KMS-11 (cell line): ENCODE measurements around the gene ZIC5.

Experiments
- H2AFZ ChIP-seq: fragments of 200-600 bp; sonication (generic); 2 replicates; pipeline ENCODE4 v1.6.1; 2016; ENCODE audit warnings: antibody characterized with exemption, mixed run types, low read depth
- H3K27ac ChIP-seq: fragments of 200-600 bp; sonication (generic); 2 replicates; pipeline ENCODE4 v1.6.1; 2016; ENCODE audit warnings: mild to moderate bottlenecking, mixed run types
- H3K27me3 ChIP-seq: fragments of 200-600 bp; sonication (generic); 2 replicates; pipeline ENCODE4 v1.6.1; 2017; ENCODE audit warnings: mild to moderate bottlenecking, low read depth, mixed run types, moderate library complexity; ENCODE audit not compliant: insufficient read depth
- H3K36me3 ChIP-seq: fragments of 200-600 bp; sonication (generic); 2 replicates; pipeline ENCODE4 v1.6.1; 2017; ENCODE audit warnings: mild to moderate bottlenecking, mixed run types; ENCODE audit not compliant: insufficient read depth
- H3K4me1 ChIP-seq: fragments of 200-600 bp; sonication (generic); 2 replicates; pipeline ENCODE4 v1.6.1; 2016; ENCODE audit warnings: mild to moderate bottlenecking, low read depth, mixed run types; ENCODE audit not compliant: poor library complexity, severe bottlenecking
- H3K4me2 ChIP-seq: fragments of 200-600 bp; sonication (generic); 2 replicates; pipeline ENCODE4 v1.7.0; 2016; ENCODE audit warnings: mild to moderate bottlenecking, mixed run types
- H3K4me3 ChIP-seq: fragments of 200-600 bp; sonication (generic); IDR thresholded peaks from 2 replicates; pipeline ENCODE4 v1.6.1; 2017; ENCODE audit warnings: low read depth, low read length, mixed read lengths; ENCODE audit not compliant: insufficient read depth
- H3K79me2 ChIP-seq: fragments of 200-600 bp; sonication (generic); 2 replicates; pipeline ENCODE4 v1.6.1; 2016; ENCODE audit warnings: low read depth, mixed run types; ENCODE audit not compliant: insufficient read depth
- H3K9ac ChIP-seq: fragments of 200-600 bp; sonication (generic); 2 replicates; pipeline ENCODE4 v1.6.1; 2016; ENCODE audit warnings: mild to moderate bottlenecking, mixed run types
- H4K20me1 ChIP-seq: fragments of 200-600 bp; sonication (generic); 2 replicates; pipeline ENCODE4 v1.6.1; 2016; ENCODE audit warnings: mild to moderate bottlenecking, mixed run types; ENCODE audit not compliant: insufficient read depth
- CTCF ChIP-seq: fragments of 200-600 bp; sonication (generic); conservative IDR thresholded peaks from 2 replicates; pipeline ENCODE4 v1.6.1; 2017; ENCODE audit warnings: low read depth, mild to moderate bottlenecking, antibody characterized with exemption, low read length, moderate library complexity, mixed read lengths

Gene ZIC5

DNA sequence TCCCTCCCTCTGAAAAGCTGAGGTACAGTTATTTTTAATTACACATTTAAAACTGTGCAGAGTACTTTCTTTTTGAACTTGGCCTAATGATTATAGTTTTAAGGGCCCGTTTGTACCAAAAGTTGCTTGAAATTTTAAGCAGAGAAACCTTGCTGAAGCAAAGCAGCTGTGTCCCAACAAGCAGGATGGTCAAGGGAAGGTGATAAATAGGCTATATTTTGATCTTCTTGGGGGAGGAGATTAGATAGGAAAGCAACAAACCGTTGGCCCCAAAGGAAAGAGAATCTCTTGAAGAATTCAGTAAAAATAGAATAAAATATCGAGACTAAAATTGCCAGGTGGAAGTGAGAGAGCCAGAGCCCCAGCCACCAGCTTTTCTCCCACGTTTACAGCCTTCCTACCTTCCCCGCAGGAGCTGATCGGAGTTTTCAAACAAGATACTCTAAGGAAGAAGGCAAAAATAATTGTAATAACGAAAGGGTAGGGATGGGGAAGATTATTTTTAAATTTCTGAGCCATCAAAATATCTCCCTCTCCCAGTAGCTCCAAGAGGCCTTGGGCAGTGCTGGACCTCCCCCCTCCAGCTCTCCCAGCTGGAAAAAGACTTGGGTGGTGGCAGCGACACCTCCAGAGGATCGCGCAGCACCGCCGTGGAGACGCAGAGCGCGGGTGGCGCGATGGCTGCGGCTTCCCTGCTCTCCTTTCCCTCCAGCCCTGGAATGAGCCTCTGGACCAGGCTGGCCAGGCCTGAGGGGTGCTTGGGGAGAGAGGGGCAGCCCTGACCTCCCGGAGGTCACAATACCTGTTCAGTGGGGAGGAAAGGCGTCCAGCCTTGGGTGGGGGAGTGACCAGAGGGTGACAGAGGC is 15.8 kb upstream of the ZIC5 start:
- Histone ChIP-seq H3K4me3 (no peak overlapping the region), H3K9ac (no peak overlapping the region), H2AFZ (no peak overlapping the region), H3K4me2 (no peak overlapping the region), H3K27ac (no peak overlapping the region), H3K79me2 (peaks cover 21% of the 10 kb centered on the region), H3K27me3 (no peaks in the 10 kb centered on the region), H3K36me3 (no peaks in the 10 kb centered on the region), H4K20me1 (no peaks in the 10 kb centered on the region), H3K4me1 (no peaks in the 10 kb centered on the region)
- no peak for TF ChIP-seq CTCF

- no peaks in the 10 kb centered on the region for H3K4me1 ChIP-seq
- no peak overlapping the region for H3K4me2 ChIP-seq
- no peak overlapping the region for H3K9ac ChIP-seq
- peaks cover 21% of the 10 kb centered on the region for H3K79me2 ChIP-seq
- no peak overlapping the region for H3K4me3 ChIP-seq
- no peak for TF ChIP-seq CTCF
- H3K27me3 ChIP-seq = no peaks in the 10 kb centered on the region
- no peaks in the 10 kb centered on the region for H3K36me3 ChIP-seq
- no peak overlapping the region for H3K27ac ChIP-seq
- H2AFZ ChIP-seq = no peak overlapping the region
- H4K20me1 ChIP-seq = no peaks in the 10 kb centered on the region
Measured at GRCh38 chr13:99986741-99987140, 15.2 kb upstream of the ZIC5 start.

DNA sequence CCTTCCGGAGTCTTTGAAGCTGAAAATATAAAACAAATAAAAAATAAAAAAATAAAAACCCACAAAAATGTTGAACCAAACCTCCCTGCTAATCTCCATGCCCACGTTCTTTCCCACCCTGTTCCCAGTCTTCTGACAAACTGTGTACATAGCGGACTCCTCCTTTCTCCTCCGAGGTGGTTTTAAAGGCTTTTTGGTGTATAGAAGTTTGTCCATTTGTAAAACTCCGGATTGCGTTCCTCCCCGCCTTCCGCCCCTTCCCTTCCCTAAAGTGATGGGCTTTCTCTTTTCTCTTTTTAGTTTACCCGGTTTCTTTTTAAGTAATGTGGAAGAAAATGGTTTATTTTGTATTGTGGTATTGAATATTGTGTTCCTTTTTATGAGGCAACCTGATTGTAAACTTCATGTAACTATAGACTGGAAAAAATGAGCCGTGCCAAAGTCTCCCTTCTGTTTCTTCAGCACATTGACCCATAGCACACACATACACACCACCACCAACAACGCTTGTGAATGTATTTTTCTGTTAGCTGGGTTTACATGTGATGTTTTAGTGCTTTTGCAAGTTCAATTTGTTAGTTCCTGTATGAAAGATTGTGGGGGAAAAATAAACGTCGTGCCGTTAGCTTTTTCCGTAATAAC is 14.4 kb upstream of the ZIC5 start:
- H3K4me1 ChIP-seq = no peaks in the 10 kb centered on the region
- H3K27ac ChIP-seq = no peak overlapping the region
- no peak for TF ChIP-seq CTCF
- H3K36me3 ChIP-seq = no peaks in the 10 kb centered on the region
- H3K4me2 ChIP-seq = no peak overlapping the region
- no peaks in the 10 kb centered on the region for H4K20me1 ChIP-seq
- no peak overlapping the region for H3K4me3 ChIP-seq
- no peak overlapping the region for H3K9ac ChIP-seq
- no peaks in the 10 kb centered on the region for H3K27me3 ChIP-seq
- H3K79me2 ChIP-seq = peaks cover 21% of the 10 kb centered on the region
- no peak overlapping the region for H2AFZ ChIP-seq

DNA sequence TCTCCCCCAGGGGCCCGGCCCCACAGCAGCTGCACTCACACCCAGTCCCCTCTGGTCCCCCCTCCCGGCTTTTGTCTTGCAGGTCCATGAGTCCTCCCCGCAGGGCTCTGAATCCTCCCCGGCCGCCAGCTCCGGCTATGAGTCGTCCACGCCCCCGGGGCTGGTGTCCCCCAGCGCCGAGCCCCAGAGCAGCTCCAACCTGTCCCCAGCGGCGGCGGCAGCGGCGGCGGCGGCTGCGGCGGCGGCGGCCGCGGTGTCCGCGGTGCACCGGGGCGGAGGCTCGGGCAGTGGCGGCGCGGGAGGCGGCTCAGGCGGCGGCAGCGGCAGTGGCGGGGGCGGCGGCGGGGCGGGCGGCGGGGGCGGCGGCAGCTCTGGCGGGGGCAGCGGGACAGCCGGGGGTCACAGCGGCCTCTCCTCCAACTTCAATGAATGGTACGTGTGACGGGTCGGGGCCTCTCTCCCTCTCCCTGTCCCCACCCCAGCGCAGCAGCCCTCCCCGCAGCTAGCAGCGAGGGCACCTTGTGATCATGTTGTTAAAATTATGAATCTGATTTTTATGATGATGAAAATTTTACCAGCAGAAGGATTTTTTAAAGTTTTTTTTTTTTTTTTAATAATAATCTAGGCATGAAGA is 13.8 kb upstream of the ZIC5 start:
- no peaks in the 10 kb centered on the region for H3K27me3 ChIP-seq
- H3K27ac ChIP-seq = no peak overlapping the region
- H3K9ac ChIP-seq = no peak overlapping the region
- no peaks in the 10 kb centered on the region for H3K4me1 ChIP-seq
- H3K4me3 ChIP-seq = no peak overlapping the region
- no peak for TF ChIP-seq CTCF
- no peak overlapping the region for H3K4me2 ChIP-seq
- H2AFZ ChIP-seq = no peak overlapping the region
- peaks cover 21% of the 10 kb centered on the region for H3K79me2 ChIP-seq
- no peaks in the 10 kb centered on the region for H3K36me3 ChIP-seq
- H4K20me1 ChIP-seq = no peaks in the 10 kb centered on the region
